HG03196 (cell line): Measurements from ENCODE around the gene CHCHD6.

ENCODE experiments used
- ATAC-seq: cut with Tn5 transposase; IDR thresholded peaks from one replicate; pipeline ENCODE4 v1.9.1; 2021; ENCODE audit not compliant: unreplicated experiment

The CHCHD6 gene

DNA sequence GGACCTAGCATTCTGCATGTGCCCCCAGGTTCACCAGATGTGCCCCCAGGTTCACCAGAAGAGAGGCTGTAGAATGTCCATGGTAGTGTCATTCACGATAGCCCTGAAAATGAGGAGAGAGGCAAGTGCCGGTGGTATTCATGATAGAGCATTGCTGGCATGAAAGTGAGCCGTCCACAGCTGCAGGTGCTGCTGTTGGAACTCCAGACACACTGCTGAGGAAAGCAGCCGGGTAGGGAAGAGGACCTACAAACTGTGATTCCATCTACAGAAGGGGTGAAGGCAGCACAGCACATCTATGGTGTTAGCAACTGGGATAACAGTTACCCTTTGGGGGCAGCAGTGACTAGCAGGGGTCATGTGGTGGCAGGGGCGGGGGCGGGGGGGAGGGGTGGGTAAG, 153.9 kb downstream of the CHCHD6 start:
- no peak for ATAC-seq

DNA sequence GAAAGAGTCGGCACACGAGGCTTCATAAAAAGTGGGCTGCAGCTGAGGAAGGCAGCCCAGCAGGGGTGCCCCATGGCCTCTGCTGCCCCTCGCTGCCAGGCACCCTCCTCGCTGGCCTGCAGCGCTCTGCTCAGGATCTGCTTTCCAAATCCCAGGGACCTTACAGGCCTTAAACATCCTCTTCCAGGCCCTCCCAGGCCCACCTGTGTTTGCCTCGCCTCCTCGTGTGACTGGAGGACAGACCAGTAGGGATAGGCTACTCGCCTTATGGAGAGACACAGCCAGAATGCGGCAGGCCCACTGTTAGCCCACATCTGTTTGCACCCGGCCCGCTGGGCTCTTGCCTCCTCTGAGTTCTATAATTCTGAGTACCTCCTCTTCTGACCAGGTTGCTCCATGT, 154.4 kb downstream of the CHCHD6 start:
- ATAC-seq: no peak

DNA sequence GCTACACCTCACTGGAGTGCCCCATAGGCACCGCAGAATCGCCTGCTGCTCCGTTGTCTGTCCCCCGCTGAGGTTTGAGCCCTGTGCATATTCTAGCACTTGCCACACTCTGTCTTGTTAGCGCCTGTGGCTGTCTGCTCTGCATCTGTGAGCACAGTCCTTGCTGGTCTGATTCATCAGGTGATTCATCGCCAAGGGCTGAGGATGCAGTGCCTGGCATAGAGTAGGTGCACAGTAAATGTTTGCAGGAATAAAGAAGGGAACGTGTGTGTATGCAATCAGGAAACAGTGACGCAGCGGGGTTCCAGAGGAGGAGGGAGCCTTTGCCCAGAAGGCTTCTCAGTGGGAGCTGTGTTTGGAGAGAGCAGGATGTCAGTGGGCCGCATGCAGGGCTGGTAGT, 154.8 kb downstream of the CHCHD6 start:
- ATAC-seq: no peak

DNA sequence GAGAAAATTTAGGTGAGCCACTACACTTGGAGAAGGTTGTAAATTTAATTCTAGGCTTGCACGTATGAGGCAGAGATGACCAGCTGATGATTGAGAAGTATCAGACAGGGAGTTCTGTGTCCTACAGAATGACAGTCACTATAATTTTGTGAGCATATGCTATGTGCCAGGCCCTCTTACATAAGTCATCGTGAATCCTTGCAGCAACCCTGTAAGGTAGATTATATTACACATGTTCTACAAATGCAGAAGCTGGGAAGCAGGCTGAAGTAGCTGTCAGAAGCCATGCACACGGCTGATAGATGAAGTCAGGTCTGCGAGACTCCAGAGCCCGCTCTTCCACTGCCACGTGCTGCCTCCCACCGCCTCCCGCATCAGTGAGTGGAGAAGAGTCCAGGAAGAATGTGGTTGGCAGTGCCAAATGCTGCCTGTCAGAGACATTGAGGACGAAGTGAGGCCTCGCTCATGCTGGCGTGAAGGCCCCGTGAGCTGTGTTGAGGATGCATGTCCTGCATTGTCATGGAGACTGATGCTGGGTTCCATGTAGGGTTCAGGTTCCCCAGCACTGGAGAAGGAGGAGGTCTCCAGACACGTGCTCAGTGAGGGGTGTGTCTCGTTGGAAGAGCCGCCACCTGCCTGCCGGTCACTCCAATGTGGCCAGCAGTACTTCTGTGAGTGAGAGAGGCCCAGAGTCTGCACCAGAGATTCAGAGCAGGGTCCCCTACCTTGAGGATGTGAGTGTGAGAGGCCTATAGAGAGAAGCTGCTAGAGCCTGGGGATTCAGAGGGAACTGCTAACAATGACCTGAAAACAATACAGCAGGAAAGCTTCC, 155.6 kb downstream of the CHCHD6 start:
- ATAC-seq: no peak

DNA sequence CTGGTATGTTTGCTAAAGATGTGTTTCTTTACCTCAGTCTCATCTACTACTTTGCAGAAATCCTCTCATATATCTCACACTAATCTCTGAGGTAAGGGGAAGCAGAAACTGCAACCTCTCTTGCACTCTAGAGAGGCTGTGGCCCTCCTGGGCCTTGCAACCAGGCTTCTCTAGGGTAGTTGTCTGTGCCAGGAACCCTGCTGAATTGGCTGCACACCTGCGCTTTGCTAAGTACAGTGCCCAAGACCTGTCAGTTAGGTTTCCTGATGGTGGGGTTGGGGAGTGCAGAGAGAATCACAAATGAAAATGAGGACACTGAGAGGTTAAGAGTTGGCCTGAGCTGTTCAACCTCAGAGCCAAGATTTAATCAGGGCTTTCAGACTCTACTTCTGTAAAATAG, 161.7 kb downstream of the CHCHD6 start:
- no peak for ATAC-seq

DNA sequence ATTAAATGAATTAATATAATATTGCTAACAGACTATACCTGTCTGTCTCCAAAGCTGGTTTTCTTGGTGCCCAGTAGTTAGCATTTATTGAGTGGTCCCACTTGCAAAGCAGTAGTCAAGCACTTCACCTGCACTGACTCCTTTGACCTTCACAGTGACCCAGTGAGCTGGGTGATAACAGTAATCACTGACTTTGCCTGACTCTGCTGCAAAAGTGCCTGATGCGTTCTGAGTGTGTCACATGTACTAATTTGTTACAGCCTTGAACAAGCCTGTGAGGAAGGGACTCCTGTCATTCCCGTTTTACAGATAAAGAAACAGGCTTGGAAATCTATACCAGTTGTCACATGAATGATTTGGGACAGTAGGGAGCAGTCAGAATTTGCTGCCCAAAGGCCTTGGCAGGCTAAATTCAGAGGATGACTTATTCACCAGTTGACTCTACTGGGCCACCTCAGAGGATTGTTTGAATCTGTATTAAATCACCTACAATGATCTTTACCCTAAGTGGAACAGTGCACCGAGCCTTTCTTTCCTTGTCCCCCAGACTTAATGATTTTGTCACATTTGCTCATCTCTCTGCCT, 162.2 kb downstream of the CHCHD6 start:
- ATAC-seq: no peak

DNA sequence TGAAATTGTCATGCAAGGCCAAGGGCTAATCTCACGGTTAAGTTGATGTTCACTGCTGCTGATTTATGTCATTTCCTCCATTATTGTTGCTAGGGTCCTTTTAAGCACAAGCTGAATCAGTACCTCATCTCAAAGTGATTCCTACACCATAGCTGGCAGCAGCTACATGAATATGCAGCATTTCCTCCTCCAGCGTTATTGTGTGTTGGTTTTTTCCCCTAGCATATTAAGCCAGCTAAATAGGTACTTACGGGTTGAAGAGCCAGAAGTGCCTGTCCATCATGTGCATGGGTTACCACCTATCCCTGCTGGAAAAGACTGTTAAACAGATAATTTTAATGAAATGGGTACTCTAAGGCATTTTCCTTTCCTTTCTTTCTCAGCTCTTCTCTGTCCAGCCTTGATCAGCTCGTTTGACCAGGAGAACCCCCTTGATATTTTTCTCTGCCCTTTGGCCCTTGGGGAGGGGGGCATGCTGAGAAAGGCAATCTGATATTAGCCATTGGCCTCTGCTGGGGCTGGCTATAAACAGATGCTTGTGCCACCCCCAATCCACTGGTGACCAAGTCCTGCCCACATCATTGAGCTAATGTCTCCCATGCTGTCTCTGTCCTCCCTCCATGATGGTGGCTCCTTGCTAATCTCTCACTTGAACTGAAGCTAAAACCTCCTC, 163.3 kb downstream of the CHCHD6 start:
- no peak for ATAC-seq

DNA sequence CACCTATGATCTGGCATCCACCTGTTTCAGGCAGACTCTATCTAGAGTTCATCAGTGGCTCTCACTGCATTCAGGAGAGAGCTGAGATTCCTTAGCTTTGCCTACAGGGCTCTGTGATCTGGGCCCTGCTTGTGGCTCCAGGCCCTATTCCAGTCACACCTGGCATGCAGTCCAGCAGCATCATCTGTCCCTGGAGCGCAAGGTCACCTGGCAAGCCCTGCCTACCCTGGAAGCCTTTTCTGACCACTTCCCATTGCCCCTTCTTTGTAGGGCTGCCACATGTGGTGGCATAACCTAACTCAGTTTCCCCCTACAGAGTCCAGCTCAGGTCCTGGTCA, 163.8 kb downstream of the CHCHD6 start:
- ATAC-seq: no peak

DNA sequence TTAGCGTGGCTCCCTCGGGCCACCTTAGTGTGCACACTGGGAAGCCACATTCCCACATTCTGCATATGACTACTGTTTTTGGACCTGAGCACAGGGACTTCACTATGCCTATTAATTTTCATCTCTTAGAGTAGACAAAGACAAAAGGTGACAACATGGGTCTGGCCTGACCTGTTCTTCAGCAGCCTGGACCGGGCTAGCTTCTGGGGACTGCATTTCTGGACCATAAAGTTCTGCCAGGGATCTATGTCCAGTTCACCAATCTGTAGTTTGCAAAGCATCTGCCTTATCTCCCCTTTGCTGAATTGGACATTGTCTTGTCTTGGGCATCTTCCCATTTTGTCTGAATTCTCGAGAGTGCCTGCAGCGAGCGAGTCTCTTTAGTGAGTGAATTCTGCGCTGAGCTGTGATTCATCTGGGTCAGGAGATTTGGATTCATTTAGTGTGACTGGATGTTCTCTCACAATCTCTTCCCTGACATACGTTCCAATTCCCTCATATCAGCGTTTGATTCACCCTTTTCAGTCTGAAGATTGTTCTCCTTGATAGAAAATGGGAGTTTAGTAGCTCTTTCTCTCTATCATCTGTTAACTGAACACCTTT, 166.7 kb downstream of the CHCHD6 start:
- no peak for ATAC-seq

DNA sequence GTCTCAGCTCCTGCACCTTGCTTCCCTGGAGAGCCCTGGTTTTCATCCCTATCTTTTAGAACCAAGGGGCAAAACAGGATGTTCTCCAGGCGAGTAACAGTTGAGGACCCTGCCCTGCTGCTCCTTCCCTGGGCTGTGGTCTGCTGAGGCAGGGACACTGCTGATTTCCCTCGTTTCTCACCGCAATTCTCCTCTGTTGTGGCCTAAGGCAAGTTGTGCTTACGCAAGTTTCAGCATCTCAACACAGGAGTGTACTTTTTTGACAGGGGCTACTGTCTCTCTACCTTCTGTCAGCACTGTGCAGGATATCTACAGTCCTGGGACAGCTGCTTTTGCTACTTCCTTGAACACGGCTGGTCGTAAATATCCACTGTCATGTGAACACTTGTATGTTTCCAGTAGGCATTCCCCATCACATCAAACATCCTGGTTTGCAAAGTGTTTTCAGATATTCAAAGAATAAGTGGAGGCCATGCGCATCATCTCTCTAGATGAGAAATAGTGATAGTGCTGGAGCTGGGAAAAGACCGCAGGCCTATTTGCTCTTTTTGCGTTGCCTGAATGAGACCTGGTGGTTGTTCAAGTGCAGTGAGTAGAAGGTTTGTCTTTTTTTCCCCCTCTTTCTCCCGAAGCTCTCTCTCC, 168.8 kb downstream of the CHCHD6 start:
- ATAC-seq: no peak

DNA sequence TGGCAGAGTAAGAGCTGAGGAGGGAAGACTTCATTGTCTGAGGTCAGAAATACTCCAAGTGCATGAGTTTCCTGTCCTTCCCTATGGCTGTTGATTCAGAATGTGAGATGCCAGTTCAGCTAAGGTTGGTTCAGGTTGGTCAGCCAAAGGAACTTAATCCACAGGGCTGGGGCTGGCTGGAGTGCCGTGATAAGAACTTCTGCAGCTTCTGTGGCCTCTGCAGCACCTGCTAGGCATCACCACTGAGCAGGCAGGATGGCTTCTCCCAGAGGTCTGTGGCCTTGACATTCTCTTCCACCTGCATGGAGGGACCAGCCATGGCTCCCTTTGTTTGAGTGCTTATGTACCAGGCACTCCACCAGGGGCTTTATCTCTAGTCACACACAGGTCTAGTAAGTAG, 169.4 kb downstream of the CHCHD6 start:
- ATAC-seq: no peak

DNA sequence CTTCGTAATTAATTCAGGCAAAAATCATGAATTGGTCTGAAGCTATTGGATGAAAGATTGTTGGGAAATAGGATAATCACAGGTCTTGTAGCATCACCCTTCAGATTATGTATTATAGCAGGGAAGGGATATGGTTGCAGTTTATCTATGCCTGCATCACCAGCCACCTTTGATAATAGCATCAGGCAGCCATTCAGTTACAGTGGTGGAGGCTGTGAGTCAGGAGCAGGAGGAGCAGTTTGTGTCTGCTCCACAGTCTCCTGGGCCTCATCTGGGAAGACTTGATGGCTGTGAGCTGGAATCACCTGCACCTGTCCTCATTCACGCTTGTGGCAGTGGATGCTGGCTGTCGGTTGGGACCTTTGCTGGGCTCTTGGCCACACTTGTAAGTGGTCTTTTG, 174.6 kb downstream of the CHCHD6 start:
- ATAC-seq: no peak

DNA sequence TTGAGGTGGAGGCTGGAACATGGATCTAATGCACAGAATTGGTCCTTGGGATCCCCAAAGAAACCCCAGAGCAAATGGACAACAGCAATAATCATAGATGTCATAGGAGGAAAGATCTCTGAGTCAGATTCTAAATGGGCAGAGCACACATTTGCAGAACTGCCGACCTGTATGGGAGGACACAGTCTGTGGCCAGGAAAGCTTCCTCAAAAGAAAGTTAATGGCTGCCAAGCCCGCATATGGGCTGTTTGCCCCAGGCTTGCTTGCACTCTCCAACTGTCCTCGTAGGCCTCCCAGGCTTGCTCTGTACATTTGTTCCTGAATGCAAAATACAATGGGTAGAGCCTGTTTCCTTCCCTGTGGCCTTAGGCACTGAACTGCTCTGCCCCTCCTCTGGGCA, 176.9 kb downstream of the CHCHD6 start:
- no peak for ATAC-seq

DNA sequence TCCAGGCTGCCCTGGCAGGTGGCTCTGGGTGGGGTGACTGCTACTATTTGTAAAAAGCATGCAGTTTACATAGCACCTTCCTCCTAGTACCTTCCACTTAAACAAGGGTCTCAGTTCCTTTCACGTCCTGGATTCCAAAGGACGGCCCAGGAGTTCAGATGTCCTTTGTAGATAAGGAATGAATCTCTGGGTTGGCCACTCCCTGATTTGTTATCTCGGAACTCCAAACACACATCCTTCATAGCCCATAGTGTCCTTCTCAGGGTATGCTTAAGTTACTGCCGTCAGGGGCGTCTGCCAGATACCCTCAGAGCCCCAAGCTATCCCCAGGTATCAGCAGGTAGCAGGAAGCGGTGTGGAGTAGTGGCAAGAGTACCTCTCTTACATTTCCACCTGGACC, 177.8 kb downstream of the CHCHD6 start:
- ATAC-seq: no peak

DNA sequence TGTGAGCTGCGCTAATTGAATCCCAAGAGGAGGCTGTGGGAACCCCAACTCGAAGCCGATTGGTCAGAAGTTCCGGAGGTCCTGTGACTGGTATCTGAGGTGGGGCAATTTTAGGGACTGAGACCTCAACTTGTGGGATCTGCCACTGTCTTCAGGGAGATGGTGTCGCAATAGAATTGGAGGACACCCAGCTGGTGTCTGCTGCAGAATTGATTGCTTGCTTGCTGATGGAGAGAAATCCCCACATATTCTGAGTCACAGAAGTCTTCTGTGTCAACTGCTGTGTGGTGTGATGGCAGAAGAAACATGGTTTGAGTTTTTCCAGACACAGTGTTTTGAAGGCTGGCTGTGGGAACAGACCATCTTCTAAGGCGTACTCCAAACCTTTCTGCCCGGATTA, 179.2 kb downstream of the CHCHD6 start:
- ATAC-seq: no peak

DNA sequence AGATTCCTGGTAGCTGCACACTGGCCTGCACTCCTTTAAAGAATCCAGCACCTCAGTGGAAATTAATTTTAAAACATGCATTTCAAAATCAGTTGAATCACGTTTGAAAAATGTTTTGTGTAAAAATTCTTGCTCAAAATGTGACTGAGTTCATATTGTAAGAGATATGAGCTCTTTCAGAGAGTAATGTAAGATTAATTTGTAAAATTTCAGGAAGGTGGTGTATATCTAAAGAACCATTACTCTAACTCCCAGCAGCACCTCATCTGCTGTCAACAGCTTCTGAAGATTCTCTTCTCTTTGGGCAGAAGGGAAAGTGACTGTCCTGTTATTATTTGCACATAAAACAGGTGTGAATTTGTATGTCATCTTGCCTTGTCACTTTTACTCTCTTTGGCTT, 181.4 kb downstream of the CHCHD6 start:
- no peak for ATAC-seq

DNA sequence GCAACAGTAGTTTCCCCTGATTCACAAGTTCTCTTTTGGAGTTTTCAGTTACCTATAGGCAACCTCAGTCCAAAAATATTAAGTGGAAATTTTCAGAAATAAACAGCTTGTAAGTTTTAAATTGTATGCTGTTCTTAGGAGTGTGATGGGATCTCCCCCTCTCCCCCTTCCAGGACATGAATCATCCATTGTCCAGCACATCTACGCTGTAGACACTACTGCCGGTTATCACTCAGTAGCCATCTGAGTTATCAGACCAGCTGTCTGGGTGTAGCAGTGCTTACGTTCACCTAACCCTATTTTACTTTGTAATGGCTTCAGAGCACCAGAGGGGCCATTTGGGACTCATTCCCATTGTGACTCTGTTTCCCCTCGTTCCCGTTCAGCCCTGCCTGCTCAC, 182.2 kb downstream of the CHCHD6 start:
- ATAC-seq: no peak

DNA sequence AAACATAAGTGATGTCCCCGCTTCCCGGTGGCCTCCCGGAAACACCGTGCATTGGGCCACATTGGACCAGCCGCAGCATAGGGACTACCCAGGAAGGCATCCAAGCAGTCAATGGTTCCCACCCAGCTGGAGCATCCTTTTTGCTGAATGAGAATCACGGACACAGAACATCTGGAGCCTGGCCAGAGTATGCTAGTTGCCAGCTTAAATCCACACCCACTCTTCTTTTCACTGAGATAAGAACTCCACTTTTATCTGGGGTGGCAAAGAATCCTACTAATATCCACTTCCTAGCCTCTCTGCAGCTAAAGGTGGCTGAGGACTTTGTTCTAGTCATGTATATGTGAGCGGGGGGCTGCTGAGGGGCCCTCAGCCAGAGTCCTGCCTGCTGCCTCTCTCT, 183.6 kb downstream of the CHCHD6 start:
- ATAC-seq: no peak

DNA sequence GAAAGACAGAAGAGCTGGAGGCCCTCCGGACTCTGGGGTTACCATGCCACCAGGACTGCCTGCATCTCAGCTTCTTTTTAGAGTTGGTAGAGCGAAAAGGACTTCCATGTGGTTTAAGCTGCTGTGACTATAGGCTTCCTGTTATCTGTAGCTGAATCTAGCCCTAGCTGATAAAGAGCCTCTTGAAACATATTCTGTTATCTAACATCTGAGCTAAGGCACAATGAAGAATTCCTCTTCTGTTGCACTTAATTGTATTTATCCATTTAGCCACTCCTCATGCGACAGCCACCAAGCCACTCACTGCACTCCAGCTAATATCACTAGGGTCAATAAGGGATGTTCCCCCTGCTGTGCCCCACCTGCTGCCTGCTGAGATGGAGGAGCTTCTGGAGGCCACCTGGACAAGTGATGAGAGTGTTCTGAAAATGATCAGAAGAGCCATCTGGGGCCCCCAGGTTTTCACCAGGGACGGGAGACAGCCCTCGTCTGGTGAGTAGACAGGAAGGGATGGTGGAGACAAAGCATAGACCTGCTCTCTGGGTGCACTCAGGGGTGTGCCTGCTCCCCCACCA, 184.2 kb downstream of the CHCHD6 start:
- ATAC-seq: no peak

DNA sequence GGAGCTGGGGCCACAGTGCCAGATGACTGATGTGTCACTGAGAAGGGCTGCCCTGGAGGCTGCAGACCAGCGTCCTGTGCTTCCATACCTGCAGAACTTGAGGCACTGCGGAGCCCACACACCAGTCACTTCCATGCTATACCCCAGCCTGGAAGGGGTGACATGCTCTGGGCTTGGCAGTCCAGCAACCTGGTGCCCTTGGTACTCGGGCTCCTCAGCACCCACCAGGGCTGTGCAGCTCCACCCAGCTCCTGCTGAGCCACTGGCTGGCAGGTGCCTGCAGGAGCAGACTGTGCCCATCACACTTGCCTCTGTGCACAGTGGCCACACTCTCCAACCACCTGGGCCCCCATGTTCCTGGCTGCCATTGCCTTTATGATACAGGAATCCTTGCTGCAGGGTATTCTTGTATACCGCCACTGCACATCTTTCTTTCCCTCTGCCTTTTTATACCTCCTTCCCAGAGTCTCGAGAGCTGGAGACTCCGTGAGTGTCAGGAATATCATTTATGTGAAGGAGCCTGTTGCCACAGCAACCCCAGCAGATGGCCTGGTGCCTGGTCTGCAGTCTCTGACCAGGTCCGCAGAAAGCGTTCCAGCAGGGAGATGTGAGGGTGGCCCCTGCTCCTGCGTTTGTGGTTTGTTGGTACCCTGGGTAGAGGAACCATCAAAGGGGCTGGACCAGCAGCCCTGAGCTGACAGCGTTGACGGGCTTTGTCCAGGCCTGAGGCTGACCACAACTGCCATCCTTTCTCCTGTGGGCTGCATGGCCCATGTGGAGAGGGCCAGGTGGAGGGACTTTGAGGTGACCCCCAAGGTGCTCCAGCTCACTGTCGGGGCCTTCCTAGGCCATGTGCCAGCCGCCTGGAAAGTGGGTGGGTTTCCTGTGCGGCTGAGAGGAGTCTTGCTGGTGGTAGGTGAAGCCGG, 185.5 kb downstream of the CHCHD6 start:
- no peak for ATAC-seq
